ENCODE data around the gene CADM2. TPM values are rescaled to one million over a fixed set of nuclear protein-coding genes. Genes with fewer than 3 reads are reported as not detected.

The CADM2 gene
- total RNA-seq, 4 donors from 2014 or later, result 0.13 to 2.1 (median 0.58) TPM

DNA sequence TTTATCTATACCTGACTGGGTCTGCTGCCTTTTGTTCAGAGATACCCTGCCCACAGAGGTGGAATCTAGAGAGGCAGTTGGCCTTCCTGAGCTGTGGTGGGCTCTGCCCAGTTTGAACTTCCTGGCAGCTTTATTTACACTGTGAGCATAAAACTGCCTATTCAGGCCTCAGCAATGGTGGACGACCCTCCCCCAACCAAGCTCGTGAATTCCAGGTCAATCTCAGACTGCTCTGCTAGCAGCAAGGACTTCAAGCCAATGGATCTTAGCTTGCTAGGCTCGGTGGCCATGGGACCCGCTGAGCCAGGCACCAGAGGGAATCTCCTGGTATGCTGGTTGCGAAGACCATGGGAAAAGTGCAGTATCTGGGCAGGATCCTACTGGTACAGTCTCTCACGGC is 270.2 kb downstream of the CADM2 start:
- intact Hi-C loops (cut with DNase I; ENCODE audit: low total_unique reads), result no loop called here
- TF ChIP-seq, protein P1, sequence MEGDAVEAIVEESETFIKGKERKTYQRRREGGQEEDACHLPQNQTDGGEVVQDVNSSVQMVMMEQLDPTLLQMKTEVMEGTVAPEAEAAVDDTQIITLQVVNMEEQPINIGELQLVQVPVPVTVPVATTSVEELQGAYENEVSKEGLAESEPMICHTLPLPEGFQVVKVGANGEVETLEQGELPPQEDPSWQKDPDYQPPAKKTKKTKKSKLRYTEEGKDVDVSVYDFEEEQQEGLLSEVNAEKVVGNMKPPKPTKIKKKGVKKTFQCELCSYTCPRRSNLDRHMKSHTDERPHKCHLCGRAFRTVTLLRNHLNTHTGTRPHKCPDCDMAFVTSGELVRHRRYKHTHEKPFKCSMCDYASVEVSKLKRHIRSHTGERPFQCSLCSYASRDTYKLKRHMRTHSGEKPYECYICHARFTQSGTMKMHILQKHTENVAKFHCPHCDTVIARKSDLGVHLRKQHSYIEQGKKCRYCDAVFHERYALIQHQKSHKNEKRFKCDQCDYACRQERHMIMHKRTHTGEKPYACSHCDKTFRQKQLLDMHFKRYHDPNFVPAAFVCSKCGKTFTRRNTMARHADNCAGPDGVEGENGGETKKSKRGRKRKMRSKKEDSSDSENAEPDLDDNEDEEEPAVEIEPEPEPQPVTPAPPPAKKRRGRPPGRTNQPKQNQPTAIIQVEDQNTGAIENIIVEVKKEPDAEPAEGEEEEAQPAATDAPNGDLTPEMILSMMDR (IDR thresholded peaks at IDR 0.05), result no peak
- TF ChIP-seq POLR2A (IDR thresholded peaks at IDR 0.05), result no peak
- DNase-seq (ENCODE audit: low spot score in 2 of 2), result no peak
- WGBS, 2 donors, result 73 to 93% methylated on average over 4 to 6 of the region's 6 CpGs
- no peak overlapping the region for H3K4me3 ChIP-seq (ENCODE audit: low read depth, poor library complexity, severe bottlenecking)

DNA sequence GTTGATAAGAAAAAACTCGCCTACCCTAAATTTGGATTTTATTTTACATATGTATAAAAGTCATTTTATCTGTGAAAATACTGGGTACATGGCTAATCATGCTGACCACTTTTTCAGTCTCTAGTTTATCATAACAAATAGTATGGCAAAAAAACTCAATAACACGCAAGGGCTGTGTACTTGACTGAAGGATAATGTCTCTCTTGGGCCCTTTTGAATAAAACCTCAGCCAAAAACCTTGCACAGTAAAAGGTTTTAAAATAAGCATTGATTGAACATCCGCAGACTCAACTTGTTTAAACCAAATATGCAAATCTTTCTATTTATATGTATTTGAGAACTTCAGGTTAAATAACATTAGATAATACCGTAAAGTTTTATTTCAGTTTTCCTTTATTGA is 285.3 kb downstream of the CADM2 start:
- DNase-seq (ENCODE audit: low spot score in 2 of 2), result no peak
- H3K4me3 ChIP-seq (ENCODE audit: low read depth, poor library complexity, severe bottlenecking), result no peak overlapping the region
- intact Hi-C loops (cut with DNase I; ENCODE audit: low total_unique reads), result no loop called here
- 88 to 89% methylated on average over 4 of the region's 4 CpGs for whole genome bisulfite sequencing, 2 donors
- TF ChIP-seq, protein P1 (IDR thresholded peaks at IDR 0.05), result no peak
- no peak for TF ChIP-seq POLR2A (IDR thresholded peaks at IDR 0.05)

DNA sequence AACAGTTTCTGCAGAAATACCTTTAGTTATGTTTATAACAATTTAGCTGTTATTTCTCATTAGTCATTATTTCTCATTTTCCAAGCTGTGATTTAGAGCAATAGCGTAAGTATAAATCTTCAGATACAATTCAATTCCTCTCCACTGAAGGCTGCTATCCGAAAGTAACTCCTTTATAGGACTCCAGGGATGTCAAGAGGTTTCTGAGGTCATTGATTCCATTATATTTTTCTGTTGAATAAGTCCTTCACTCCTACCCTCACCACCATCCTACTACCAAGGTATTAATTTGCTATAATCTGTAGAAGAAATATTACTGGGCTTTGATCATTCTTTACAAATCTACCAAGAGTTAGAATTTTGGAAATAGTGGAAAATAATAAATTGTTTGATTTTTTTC is 285.7 kb downstream of the CADM2 start:
- 82 to 87% methylated on average over 2 of the region's 2 CpGs for WGBS, 2 donors

DNA sequence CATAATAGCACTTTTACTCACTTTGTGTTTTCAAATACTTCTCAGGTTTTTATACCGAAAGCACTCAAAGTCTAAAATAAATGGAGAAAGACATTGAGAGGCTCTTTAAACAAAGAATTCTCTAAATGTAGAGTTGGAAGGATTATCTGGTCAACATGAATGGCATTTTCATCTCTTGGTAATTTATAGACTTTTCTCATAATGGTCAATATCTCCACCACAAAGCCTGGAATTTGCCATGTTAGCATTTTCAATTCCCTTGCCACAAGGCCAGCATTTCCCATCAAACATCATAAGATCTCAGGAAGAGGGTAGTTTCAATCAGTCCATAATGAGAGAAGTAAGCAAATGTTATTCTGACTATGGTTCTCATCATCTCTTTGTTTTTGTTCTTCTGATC is 293.0 kb downstream of the CADM2 start:
- H3K4me3 ChIP-seq (ENCODE audit: low read depth, poor library complexity, severe bottlenecking), result no peak overlapping the region
- intact Hi-C loops (cut with DNase I; ENCODE audit: low total_unique reads), result no loop called here
- TF ChIP-seq POLR2A (IDR thresholded peaks at IDR 0.05), result no peak
- TF ChIP-seq, protein P1 (IDR thresholded peaks at IDR 0.05), result no peak
- no peak for DNase-seq (ENCODE audit: low spot score in 2 of 2)
- WGBS, 2 donors, result 94 to 95% methylated on average over 1 of the region's 1 CpG

More for the DNA sequence above, 285.7 kb downstream of the CADM2 start:
- intact Hi-C loops (cut with DNase I; ENCODE audit: low total_unique reads), result no loop called here
- no peak overlapping the region for H3K4me3 ChIP-seq (ENCODE audit: low read depth, poor library complexity, severe bottlenecking)
- TF ChIP-seq, protein P1 (IDR thresholded peaks at IDR 0.05), result no peak
- TF ChIP-seq POLR2A (IDR thresholded peaks at IDR 0.05), result no peak
- DNase-seq (ENCODE audit: low spot score in 2 of 2), result no peak

DNA sequence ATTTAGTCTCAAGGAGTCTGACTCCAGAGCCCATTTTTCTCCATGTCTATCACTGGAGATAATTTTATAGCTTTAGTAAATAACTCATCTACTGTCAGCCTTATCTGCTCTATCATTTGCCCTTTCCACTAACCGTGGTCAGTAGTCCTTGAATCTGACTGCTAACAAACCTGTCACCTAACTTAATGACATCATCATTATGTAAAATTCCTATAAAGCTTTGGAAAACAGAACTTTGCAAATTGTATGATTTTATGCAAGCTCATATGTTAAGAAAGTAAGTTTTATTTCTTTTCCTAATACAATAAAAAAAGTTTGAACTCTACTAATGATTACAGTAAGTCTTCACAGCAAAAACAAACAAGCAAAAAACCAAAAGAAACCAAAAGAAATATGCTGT is 293.9 kb downstream of the CADM2 start:
- H3K4me3 ChIP-seq (ENCODE audit: low read depth, poor library complexity, severe bottlenecking), result no peak overlapping the region
- TF ChIP-seq, protein P1 (IDR thresholded peaks at IDR 0.05), result no peak
- no peak for TF ChIP-seq POLR2A (IDR thresholded peaks at IDR 0.05)
- intact Hi-C loops (cut with DNase I; ENCODE audit: low total_unique reads), result no loop called here
- WGBS, 2 donors, result 44 to 76% methylated on average over 1 of the region's 1 CpG
- DNase-seq (ENCODE audit: low spot score in 2 of 2), result no peak

DNA sequence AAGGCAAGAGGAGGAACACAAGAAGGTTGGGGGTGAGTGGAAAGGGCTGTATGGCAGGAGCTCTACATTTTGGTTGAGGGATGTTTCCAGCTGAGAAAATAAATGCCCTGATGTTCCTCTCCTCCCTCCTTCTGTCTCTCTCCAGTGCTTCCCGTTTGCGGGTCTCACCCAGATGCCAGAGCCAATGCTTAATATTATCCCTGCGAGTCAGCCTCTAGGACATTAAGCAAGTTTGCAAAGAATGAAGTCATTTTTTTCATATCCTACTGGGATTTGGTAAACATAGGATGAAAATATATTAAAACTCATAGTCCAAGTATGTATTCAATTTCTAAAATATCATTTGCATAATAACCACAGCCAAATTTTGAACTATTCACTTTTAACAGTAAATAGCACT is 295.9 kb downstream of the CADM2 start:
- 54 to 64% methylated on average over 3 of the region's 3 CpGs for WGBS, 2 donors
- intact Hi-C loops (cut with DNase I; ENCODE audit: low total_unique reads), result no loop called here
- no peak overlapping the region for H3K4me3 ChIP-seq (ENCODE audit: low read depth, poor library complexity, severe bottlenecking)
- TF ChIP-seq POLR2A (IDR thresholded peaks at IDR 0.05), result no peak
- TF ChIP-seq, protein P1 (IDR thresholded peaks at IDR 0.05), result no peak
- DNase-seq (ENCODE audit: low spot score in 2 of 2), result no peak
